ENCODE data around the gene OSBPL2. TPM values are rescaled to one million over a fixed set of nuclear protein-coding genes. Genes with fewer than 3 reads are reported as not detected.

OSBPL2 gene
- total RNA-seq, 2 experiments from 2014 or later = 27.1 TPM

GRCh38 chr20:62230696-62231095 lies 7.6 kb upstream of the OSBPL2 start:
- Mint-ChIP-seq H3K36me3 (no peaks in the 10 kb centered on the region), H3K9me3 (ENCODE audit: low read depth) (no peaks in the 10 kb centered on the region), H3K27me3 (no peaks in the 10 kb centered on the region), H3K4me1 (no peaks in the 10 kb centered on the region), H3K27ac (no peak overlapping the region), H3K4me3 (no peak overlapping the region)
- DNase-seq (no peak), ATAC-seq (no peak)
- CTCF ChIA-PET = no interaction called here

- Mint-ChIP-seq H3K4me3 (no peak overlapping the region), H3K9me3 (ENCODE audit: low read depth) (no peaks in the 10 kb centered on the region), H3K27ac (no peak overlapping the region), H3K4me1 (no peaks in the 10 kb centered on the region), H3K27me3 (no peaks in the 10 kb centered on the region), H3K36me3 (no peaks in the 10 kb centered on the region)
- CTCF ChIA-PET = no interaction called here
- ATAC-seq = no peak
- DNase-seq = no peak
These were observed 7.0 kb upstream of the OSBPL2 start for GRCh38 chr20:62231292-62231691.

- H3K9me3 Mint-ChIP-seq (ENCODE audit: low read depth) = no peaks in the 10 kb centered on the region
- no peak overlapping the region for H3K4me3 Mint-ChIP-seq
- H3K27ac Mint-ChIP-seq = no peak overlapping the region
- CTCF ChIA-PET = no interaction called here
- H3K36me3 Mint-ChIP-seq = no peaks in the 10 kb centered on the region
- no peaks in the 10 kb centered on the region for H3K27me3 Mint-ChIP-seq
- H3K4me1 Mint-ChIP-seq = no peaks in the 10 kb centered on the region
- DNase-seq (no peak), ATAC-seq (no peak)
These were observed 6.1 kb upstream of the OSBPL2 start for GRCh38 chr20:62232194-62232593.

GRCh38 chr20:62232770-62233645 lies 5.3 kb upstream of the OSBPL2 start:
- Mint-ChIP-seq H3K9me3 (ENCODE audit: low read depth) (no peaks in the 10 kb centered on the region), H3K36me3 (no peaks in the 10 kb centered on the region), H3K27me3 (no peaks in the 10 kb centered on the region), H3K4me3 (no peak overlapping the region), H3K4me1 (peaks cover 5% of the 10 kb centered on the region), H3K27ac (no peak overlapping the region)
- DNase-seq (no peak), ATAC-seq (no peak)
- CTCF ChIA-PET = no interaction called here

GRCh38 chr20:62233684-62234083 lies 4.6 kb upstream of the OSBPL2 start:
- Mint-ChIP-seq H3K4me1 (peaks cover 6% of the 10 kb centered on the region), H3K9me3 (ENCODE audit: low read depth) (no peaks in the 10 kb centered on the region), H3K27me3 (no peaks in the 10 kb centered on the region), H3K36me3 (no peaks in the 10 kb centered on the region), H3K4me3 (no peak overlapping the region), H3K27ac (no peak overlapping the region)
- DNase-seq = no peak
- CTCF ChIA-PET = no interaction called here
- no peak for ATAC-seq

- CTCF ChIA-PET = no interaction called here
- Mint-ChIP-seq H3K4me3 (no peak overlapping the region), H3K27ac (no peak overlapping the region), H3K36me3 (no peaks in the 10 kb centered on the region), H3K4me1 (peaks cover 9% of the 10 kb centered on the region), H3K27me3 (no peaks in the 10 kb centered on the region), H3K9me3 (ENCODE audit: low read depth) (no peaks in the 10 kb centered on the region)
- ATAC-seq = no peak
- DNase-seq = no peak
These were observed 4.0 kb upstream of the OSBPL2 start for GRCh38 chr20:62234339-62234738.

GRCh38 chr20:62235001-62235776 lies 3.1 kb upstream of the OSBPL2 start:
- H3K36me3 Mint-ChIP-seq = no peaks in the 10 kb centered on the region
- peaks cover 15% of the 10 kb centered on the region for H3K4me1 Mint-ChIP-seq
- H3K4me3 Mint-ChIP-seq = no peak overlapping the region
- CTCF ChIA-PET = no interaction called here
- DNase-seq (no peak), ATAC-seq (no peak)
- no peaks in the 10 kb centered on the region for H3K27me3 Mint-ChIP-seq
- H3K9me3 Mint-ChIP-seq (ENCODE audit: low read depth) = no peaks in the 10 kb centered on the region
- no peak overlapping the region for H3K27ac Mint-ChIP-seq

GRCh38 chr20:62235777-62236157 lies 2.6 kb upstream of the OSBPL2 start:
- no peak for DNase-seq
- no peak overlapping the region for H3K4me3 Mint-ChIP-seq
- no peaks in the 10 kb centered on the region for H3K36me3 Mint-ChIP-seq
- H3K27ac Mint-ChIP-seq = no peak overlapping the region
- no peaks in the 10 kb centered on the region for H3K9me3 Mint-ChIP-seq (ENCODE audit: low read depth)
- H3K27me3 Mint-ChIP-seq = no peaks in the 10 kb centered on the region
- peaks cover 21% of the 10 kb centered on the region for H3K4me1 Mint-ChIP-seq
- ATAC-seq = no peak
- CTCF ChIA-PET = no interaction called here

- no peak overlapping the region for H3K27ac Mint-ChIP-seq
- no peaks in the 10 kb centered on the region for H3K27me3 Mint-ChIP-seq
- CTCF ChIA-PET = no interaction called here
- H3K4me1 Mint-ChIP-seq = peaks cover 24% of the 10 kb centered on the region
- DNase-seq (no peak), ATAC-seq (no peak)
- H3K9me3 Mint-ChIP-seq (ENCODE audit: low read depth) = no peaks in the 10 kb centered on the region
- no peak overlapping the region for H3K4me3 Mint-ChIP-seq
- no peaks in the 10 kb centered on the region for H3K36me3 Mint-ChIP-seq
These were observed 2.1 kb upstream of the OSBPL2 start for GRCh38 chr20:62236200-62236599.

GRCh38 chr20:62236766-62237513 lies 1.4 kb upstream of the OSBPL2 start:
- H3K9me3 Mint-ChIP-seq (ENCODE audit: low read depth) = no peaks in the 10 kb centered on the region
- no peak overlapping the region for H3K4me3 Mint-ChIP-seq
- DNase-seq (no peak), ATAC-seq (no peak)
- no peaks in the 10 kb centered on the region for H3K27me3 Mint-ChIP-seq
- no peaks in the 10 kb centered on the region for H3K36me3 Mint-ChIP-seq
- peaks cover 29% of the 10 kb centered on the region for H3K4me1 Mint-ChIP-seq
- peak overlapping the region; percentile 88 for H3K27ac Mint-ChIP-seq
- CTCF ChIA-PET = no interaction called here

- CTCF ChIA-PET = no interaction called here
- Mint-ChIP-seq H3K27ac (peak overlapping the region; percentile 88), H3K4me1 (peaks cover 30% of the 10 kb centered on the region), H3K9me3 (ENCODE audit: low read depth) (no peaks in the 10 kb centered on the region), H3K36me3 (no peaks in the 10 kb centered on the region), H3K27me3 (no peaks in the 10 kb centered on the region), H3K4me3 (peak overlapping the region; percentile 74)
- ATAC-seq = no peak
- DNase-seq = no peak
These were observed 864 bp upstream of the OSBPL2 start for GRCh38 chr20:62237514-62237800.

- Mint-ChIP-seq H3K4me3 (peak overlapping the region; percentile 73), H3K9me3 (ENCODE audit: low read depth) (no peaks in the 10 kb centered on the region), H3K27me3 (no peaks in the 10 kb centered on the region), H3K27ac (peak overlapping the region; percentile 76), H3K36me3 (no peaks in the 10 kb centered on the region), H3K4me1 (peaks cover 30% of the 10 kb centered on the region)
- no peak for ATAC-seq
- CTCF ChIA-PET = no interaction called here
- DNase-seq = no peak
These were observed 402 bp downstream of the OSBPL2 start for GRCh38 chr20:62238569-62239277.

GRCh38 chr20:62239278-62239879 lies 1.1 kb downstream of the OSBPL2 start:
- Mint-ChIP-seq H3K4me1 (peaks cover 34% of the 10 kb centered on the region), H3K27ac (peak overlapping the region; percentile 76), H3K27me3 (no peaks in the 10 kb centered on the region), H3K4me3 (peak overlapping the region; percentile 73), H3K9me3 (ENCODE audit: low read depth) (no peaks in the 10 kb centered on the region), H3K36me3 (no peaks in the 10 kb centered on the region)
- CTCF ChIA-PET = no interaction called here
- DNase-seq (no peak), ATAC-seq (no peak)
